ENCODE measurements around the gene SLC12A2.

GRCh38 chr5:128202320-128202719 is 118.8 kb downstream of the SLC12A2 start:
- TF ChIP-seq EZH2 (IDR thresholded peaks at IDR 0.05; ENCODE audit: insufficient read depth, poor library complexity, severe bottlenecking) (no peak), EZH2phosphoT487 (IDR thresholded peaks at IDR 0.05; ENCODE audit: insufficient read depth, low read depth) (no peak)

All from GM23248 (cell line).